Ectodermal cell (in vitro differentiated cells): ENCODE data around the gene LRWD1.
"Not testable (repeated sequence)": the region's sequence is repeated elsewhere in the genome, so short reads cannot be mapped to it uniquely, and the experiment has no call there.

Source experiments
- H3K27ac ChIP-seq: 2 replicates; pipeline ENCODE4 v1.7.0; 2013; ENCODE audit warnings: mild to moderate bottlenecking, low read depth, low read length; ENCODE audit not compliant: insufficient read depth, poor library complexity, severe bottlenecking
- H3K27me3 ChIP-seq: 2 replicates; pipeline ENCODE4 v1.7.0; 2013; ENCODE audit warnings: mild to moderate bottlenecking, low read length; ENCODE audit not compliant: insufficient read depth, control insufficient read depth, poor library complexity, severe bottlenecking
- H3K36me3 ChIP-seq: one replicate; pipeline ENCODE4 v1.7.0; 2013; ENCODE audit warnings: low read length; ENCODE audit not compliant: control insufficient read depth, insufficient read depth
- H3K4me1 ChIP-seq: one replicate; pipeline ENCODE4 v1.7.0; 2013; ENCODE audit warnings: low read length; ENCODE audit not compliant: control insufficient read depth, insufficient read depth
- H3K4me3 ChIP-seq: 2 replicates; pipeline ENCODE4 v1.7.0; 2013; ENCODE audit warnings: low read depth, low read length, control low read depth; ENCODE audit not compliant: insufficient read depth
- H3K9me3 ChIP-seq: 2 replicates; pipeline ENCODE4 v1.7.0; 2013; ENCODE audit warnings: mild to moderate bottlenecking, low read length, moderate library complexity; ENCODE audit not compliant: control insufficient read depth
- WGBS, 2 experiments: methylation state at CpG; one replicate each; pipeline ENCODE4 v1.1.7; 2013; ENCODE audit warnings: missing lambda C conversion rate in 2 of 2; 5-methylcytosine and 5-hydroxymethylcytosine counted together

The LRWD1 gene

GRCh38 chr7:102467581-102468477, 3.0 kb downstream of the LRWD1 start:
- 95% methylated on average over 24 of the region's 24 CpGs for WGBS, 2 experiments
- no peak overlapping the region for H3K4me3 ChIP-seq

DNA sequence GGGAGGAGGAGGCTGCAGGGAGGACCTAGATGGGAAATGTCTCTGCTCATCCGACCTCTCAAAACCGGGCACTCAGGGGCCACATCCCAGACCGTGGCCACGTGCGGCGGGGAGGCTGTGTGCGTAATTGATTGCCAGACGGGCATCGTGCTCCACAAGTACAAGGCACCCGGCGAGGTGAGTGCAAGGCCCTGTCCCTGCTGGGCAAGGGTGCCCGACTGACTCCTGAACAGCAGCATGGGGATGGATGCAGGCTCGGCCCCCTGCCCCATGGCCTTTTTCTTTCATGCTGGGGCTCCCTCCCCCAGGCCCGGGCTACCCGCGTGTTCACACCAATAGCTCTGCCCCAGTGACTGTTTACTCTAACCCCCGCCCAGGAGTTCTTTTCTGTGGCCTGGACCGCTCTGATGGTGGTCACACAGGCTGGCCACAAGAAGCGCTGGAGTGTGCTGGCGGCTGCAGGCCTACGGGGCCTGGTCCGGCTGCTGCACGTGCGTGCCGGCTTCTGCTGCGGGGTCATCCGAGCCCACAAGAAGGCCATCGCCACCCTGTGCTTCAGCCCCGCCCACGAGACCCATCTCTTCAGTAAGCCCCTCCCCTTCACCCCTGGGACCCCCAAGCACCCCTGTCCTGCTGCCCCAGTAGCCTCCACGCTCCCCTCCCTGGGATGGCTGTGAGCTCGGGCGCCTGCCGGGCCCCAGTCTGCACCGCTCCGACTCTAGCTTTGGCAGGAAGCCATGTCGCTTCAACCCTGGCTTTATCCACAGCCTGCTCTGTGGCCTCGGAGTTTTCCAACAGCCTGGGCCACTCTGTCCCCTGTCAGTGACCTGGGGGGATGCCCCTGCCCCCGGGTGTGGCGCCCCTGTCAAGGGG, 3.9 kb downstream of the LRWD1 start:
- Histone ChIP-seq H3K9me3 (no peaks in the 10 kb centered on the region), H3K36me3 (peaks cover 15% of the 10 kb centered on the region), H3K4me3 (no peak overlapping the region), H3K27me3 (no peaks in the 10 kb centered on the region), H3K27ac (no peak overlapping the region), H3K4me1 (peaks cover 11% of the 10 kb centered on the region)
- WGBS, 2 experiments = 92% methylated on average over 40 of the region's 40 CpGs

More at GRCh38 chr7:102467581-102468477, 3.0 kb downstream of the LRWD1 start:
- Histone ChIP-seq H3K27ac (no peak overlapping the region), H3K36me3 (peaks cover 6% of the 10 kb centered on the region), H3K9me3 (no peaks in the 10 kb centered on the region), H3K4me1 (peaks cover 16% of the 10 kb centered on the region), H3K27me3 (no peaks in the 10 kb centered on the region)

- H3K9me3 ChIP-seq = no peaks in the 10 kb centered on the region
- peaks cover 17% of the 10 kb centered on the region for H3K36me3 ChIP-seq
- H3K27ac ChIP-seq = no peak overlapping the region
- H3K4me3 ChIP-seq = no peak overlapping the region
- WGBS, 2 experiments = 94 to 95% methylated on average over 24 of the region's 24 CpGs
- H3K4me1 ChIP-seq = peaks cover 8% of the 10 kb centered on the region
- no peaks in the 10 kb centered on the region for H3K27me3 ChIP-seq
Observed at GRCh38 chr7:102469351-102469971, 4.7 kb downstream of the LRWD1 start.

DNA sequence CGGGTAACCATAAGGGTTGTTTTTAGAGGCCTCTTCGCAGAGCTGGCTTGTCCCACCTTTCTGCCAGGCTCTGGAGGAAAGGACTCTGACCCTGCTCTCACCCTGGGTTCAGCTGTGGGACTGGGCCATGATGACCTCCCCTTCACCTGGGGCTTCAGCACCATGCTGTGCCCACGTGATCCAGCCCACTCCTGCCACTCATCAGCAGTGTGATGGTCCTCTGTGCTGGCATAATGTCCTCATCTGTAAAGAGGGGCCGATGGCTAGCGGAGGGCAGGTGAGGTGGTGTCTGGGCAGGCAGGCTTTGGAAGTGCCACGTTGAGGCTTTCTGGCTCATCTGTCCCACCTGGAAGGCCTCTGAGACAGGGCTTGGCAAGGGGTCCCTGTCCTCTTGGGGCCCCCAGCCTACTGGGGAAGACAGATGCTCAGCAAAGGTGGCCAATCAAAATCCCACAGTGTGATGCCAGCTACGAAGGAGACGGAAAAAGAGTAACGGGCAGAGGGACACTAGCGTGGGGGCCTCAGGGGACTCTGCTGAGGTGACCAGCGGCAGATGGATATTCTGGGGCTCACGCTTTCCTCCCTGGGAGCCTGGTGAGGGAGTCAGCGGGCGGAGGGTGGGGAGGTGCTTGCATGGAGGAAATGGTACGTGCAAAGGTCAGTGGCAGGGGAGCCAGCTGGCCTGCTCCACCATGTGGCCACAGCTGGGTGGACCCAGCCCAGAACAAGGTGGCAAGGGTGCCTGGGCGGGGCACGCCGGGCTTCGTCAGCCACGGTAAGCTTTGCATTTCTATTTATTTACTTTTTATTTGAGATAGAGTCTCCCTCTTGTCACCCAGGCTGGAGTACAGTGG, 5.4 kb downstream of the LRWD1 start:
- Histone ChIP-seq H3K27ac (no peak overlapping the region), H3K4me1 (peaks cover 8% of the 10 kb centered on the region), H3K36me3 (peaks cover 17% of the 10 kb centered on the region), H3K27me3 (no peaks in the 10 kb centered on the region), H3K9me3 (no peaks in the 10 kb centered on the region), H3K4me3 (no peak overlapping the region)
- 84 to 85% methylated on average over 20 of the region's 20 CpGs for WGBS, 2 experiments

- Histone ChIP-seq H3K27ac (no peak overlapping the region), H3K4me1 (no peaks in the 10 kb centered on the region), H3K9me3 (no peaks in the 10 kb centered on the region), H3K27me3 (no peaks in the 10 kb centered on the region), H3K36me3 (peaks cover 17% of the 10 kb centered on the region), H3K4me3 (no peak overlapping the region)
- WGBS, 2 experiments = 90 to 93% methylated on average over 6 of the region's 6 CpGs
Observed at GRCh38 chr7:102471791-102472125, 7.0 kb downstream of the LRWD1 start.

DNA sequence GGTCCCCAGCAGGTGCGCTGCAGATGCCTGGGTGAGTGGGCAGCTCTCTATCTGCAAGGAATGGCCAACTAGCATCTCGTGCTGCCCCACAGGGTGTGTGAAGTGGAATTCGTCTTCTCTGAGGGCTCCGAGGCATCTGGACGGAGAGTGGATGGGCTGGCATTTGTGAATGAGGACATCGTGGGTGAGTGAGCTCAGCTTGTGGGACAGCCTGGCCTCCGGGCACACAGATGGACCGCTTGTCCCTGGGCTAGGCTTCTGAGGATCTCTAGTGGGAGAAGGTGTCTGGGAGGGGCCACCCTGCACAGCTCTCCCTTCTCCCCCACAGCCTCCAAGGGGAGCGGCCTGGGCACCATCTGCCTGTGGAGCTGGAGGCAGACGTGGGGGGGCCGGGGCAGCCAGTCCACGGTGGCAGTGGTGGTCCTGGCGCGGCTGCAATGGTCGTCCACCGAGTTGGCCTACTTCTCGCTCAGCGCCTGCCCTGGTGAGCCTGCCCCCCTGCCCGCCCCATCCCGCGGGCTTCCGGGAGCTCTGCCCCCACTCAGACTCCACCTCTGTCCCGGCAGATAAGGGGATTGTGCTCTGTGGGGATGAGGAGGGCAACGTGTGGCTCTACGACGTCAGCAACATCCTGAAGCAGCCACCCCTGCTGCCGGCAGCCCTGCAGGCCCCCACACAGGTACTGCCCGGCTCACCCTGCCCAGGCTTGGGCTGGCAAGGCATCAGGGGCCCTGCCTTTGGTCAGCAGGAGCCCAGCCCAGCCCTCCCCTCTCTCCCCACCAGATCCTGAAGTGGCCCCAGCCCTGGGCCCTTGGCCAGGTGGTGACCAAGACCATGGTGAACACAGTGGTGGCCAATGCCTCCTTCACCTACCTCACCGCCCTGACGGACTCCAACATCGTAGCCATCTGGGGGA, 7.6 kb downstream of the LRWD1 start:
- no peak overlapping the region for H3K4me3 ChIP-seq
- no peaks in the 10 kb centered on the region for H3K9me3 ChIP-seq
- peaks cover 17% of the 10 kb centered on the region for H3K36me3 ChIP-seq
- WGBS, 2 experiments = 91 to 92% methylated on average over 31 of the region's 31 CpGs
- no peaks in the 10 kb centered on the region for H3K27me3 ChIP-seq
- H3K27ac ChIP-seq = no peak overlapping the region
- H3K4me1 ChIP-seq = no peaks in the 10 kb centered on the region

- 93 to 94% methylated on average over 22 of the region's 23 CpGs for WGBS, 2 experiments
- H3K4me3 ChIP-seq = no peak overlapping the region
Observed at GRCh38 chr7:102473271-102473991, 8.6 kb downstream of the LRWD1 start.

DNA sequence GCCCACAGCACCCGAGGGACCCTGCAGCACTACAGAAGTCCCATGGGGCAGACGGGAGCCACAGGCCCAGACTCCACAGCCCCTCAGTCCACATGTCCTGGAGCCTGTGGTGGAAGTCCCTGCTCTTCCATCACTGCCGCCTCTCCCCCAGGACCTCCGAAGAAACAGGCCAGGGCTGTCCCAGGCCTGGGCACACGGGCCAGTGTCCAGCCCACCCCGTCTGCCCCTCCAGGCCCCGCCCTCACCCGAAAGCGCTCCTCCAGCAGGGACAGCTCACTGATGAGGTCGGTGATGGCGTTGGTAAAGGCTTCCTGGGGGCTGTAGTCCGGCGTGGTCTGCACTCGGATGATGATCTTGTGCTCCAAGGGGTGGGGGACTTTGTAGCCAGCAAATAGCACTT, 9.3 kb downstream of the LRWD1 start:
- WGBS, 2 experiments = 80 to 95% methylated on average over 1 to 7 of the region's 14 CpGs

More at GRCh38 chr7:102473271-102473991, 8.6 kb downstream of the LRWD1 start:
- peaks cover 13% of the 10 kb centered on the region for H3K36me3 ChIP-seq
- no peaks in the 10 kb centered on the region for H3K27me3 ChIP-seq
- no peaks in the 10 kb centered on the region for H3K9me3 ChIP-seq
- no peaks in the 10 kb centered on the region for H3K4me1 ChIP-seq
- H3K27ac ChIP-seq = no peak overlapping the region

More for the DNA sequence above, 9.3 kb downstream of the LRWD1 start:
- H3K27me3 ChIP-seq, H3K4me1 ChIP-seq, H3K27ac ChIP-seq, H3K4me3 ChIP-seq, H3K9me3 ChIP-seq: not testable (repeated sequence)
- H3K36me3 ChIP-seq = peaks cover 13% of the 10 kb centered on the region
